Duodenal mucosa (tissue), 2 donors: Measurements from ENCODE around the gene ATP9A.

Experiments used
- H3K27ac ChIP-seq: one replicate; pipeline ENCODE4 v1.7.0; 2013; ENCODE audit warnings: low read depth, low read length
- H3K27me3 ChIP-seq, 2 donors: one replicate each; pipeline ENCODE4 v1.7.0; 2013; ENCODE audit warnings: low read length in 2 of 2, control low read depth in 1 of 2; ENCODE audit not compliant: insufficient read depth in 2 of 2, control insufficient read depth in 1 of 2
- H3K36me3 ChIP-seq, 2 donors: one replicate each; pipeline ENCODE4 v1.7.0; 2013; ENCODE audit warnings: low read length in 2 of 2, control low read depth in 1 of 2; ENCODE audit not compliant: insufficient read depth in 2 of 2, control insufficient read depth in 1 of 2
- H3K4me1 ChIP-seq, 2 donors: one replicate each; pipeline ENCODE4 v1.7.0; 2013; ENCODE audit warnings: low read length in 2 of 2, control low read depth in 1 of 2; ENCODE audit not compliant: insufficient read depth in 2 of 2, control insufficient read depth in 1 of 2
- H3K4me3 ChIP-seq, 2 donors: one replicate each; pipeline ENCODE4 v1.7.0; 2013; ENCODE audit warnings: low read length in 2 of 2, low read depth in 1 of 2
- H3K9ac ChIP-seq, 2 donors: one replicate each; pipeline ENCODE4 v1.7.0; 2013; ENCODE audit warnings: low read length in 2 of 2, low read depth in 1 of 2
- H3K9me3 ChIP-seq, 2 donors: one replicate each; pipeline ENCODE4 v1.7.0; 2013; ENCODE audit warnings: low read length in 2 of 2, control low read depth in 1 of 2; ENCODE audit not compliant: control insufficient read depth in 1 of 2

Gene ATP9A

DNA sequence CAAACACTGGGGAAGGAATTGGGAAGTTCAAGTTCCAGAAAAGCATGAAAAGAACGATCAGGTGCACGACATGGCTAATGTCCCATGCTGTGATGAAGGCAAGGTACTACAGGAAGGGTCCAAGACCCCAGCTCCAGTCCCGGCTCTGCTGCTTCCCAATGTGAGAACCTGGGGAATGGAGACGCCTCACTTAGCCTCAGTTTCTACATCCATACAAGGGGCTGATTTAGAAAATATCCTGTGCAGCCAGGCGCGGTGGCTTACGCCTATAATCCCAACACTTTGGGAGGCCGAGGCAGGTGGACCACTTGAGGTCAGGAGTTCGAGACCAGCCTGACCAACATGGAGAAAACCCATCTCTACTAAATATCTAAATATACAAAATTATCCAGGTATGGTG lies 144.9 kb downstream of the ATP9A start:
- H3K27ac ChIP-seq: no peak overlapping the region
- H3K9me3 ChIP-seq: no peaks in the 10 kb centered on the region
- H3K4me1 ChIP-seq: no peaks in the 10 kb centered on the region
- no peaks in the 10 kb centered on the region for H3K27me3 ChIP-seq
- no peak overlapping the region for H3K9ac ChIP-seq
- H3K4me3 ChIP-seq: no peak overlapping the region
- peaks cover 0 to 35% of the 10 kb centered on the region in 2 donors for H3K36me3 ChIP-seq

DNA sequence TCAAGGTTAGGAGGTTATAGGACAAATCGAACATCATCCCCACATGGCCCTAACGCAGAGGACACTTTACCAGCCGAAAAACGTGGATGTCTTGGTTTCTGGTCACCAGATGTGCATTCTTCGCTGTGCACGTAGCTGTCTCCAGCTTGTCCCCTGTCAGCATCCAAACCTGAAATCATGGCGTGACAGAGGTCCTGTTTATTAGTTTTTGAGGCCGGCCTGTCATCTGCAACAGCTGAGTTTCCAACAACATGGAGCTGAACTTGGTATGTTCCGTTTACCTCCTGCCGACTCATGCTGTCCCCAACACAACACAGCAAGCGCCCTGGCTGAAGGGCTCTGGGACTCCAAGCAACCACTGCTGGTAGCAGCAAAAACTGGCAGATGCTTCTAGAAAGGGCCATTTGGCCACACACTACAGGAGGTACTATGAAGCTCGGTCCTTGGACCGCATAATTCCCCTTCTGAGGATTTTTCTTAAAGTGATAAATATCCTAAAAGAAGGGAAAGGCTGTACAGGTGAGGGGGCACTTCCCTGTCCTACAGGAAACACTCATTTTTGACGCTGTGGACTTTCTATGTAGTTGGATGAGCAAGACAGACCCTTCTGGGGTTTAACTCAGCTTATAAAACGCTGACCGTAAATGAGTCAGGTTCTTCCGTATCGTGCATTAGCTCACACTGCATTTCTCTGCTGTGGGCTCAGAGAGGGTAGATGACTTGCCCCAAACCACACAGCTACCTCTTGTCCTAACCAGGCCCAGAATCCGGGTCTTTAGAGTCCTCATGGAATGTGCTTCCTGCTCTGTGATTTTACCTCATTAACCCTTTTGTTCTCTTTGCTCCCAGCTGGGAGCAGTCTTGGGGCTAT lies 146.0 kb downstream of the ATP9A start:
- no peak overlapping the region for H3K4me3 ChIP-seq
- peaks cover 0 to 38% of the 10 kb centered on the region in 2 donors for H3K36me3 ChIP-seq

DNA sequence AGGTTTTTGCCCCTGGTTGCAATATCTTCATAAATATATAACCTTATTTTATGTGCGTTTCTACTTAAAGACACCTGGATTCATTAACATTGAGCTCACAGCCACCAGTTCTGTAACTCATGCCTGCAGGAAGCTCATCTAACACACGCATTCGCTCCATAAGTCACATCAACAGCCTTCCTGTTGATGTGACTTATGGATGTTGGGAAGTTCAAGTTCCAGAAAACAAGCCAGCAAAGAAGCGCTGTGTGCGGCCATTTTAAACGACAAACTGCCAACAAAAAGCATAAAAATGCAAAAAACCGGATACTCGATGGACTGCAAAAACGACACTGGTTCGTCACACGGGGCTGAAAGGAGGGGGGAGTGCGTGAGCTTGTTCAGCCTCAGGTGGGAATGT lies 147.8 kb downstream of the ATP9A start:
- H3K4me3 ChIP-seq: no peak overlapping the region
- H3K36me3 ChIP-seq: peaks cover 0 to 38% of the 10 kb centered on the region in 2 donors
- H3K9me3 ChIP-seq: no peaks in the 10 kb centered on the region
- H3K9ac ChIP-seq: no peak overlapping the region
- H3K27ac ChIP-seq: no peak overlapping the region
- no peaks in the 10 kb centered on the region for H3K4me1 ChIP-seq
- no peaks in the 10 kb centered on the region for H3K27me3 ChIP-seq

More for the DNA sequence above, 146.0 kb downstream of the ATP9A start:
- no peaks in the 10 kb centered on the region for H3K9me3 ChIP-seq
- no peak overlapping the region for H3K27ac ChIP-seq
- no peak overlapping the region for H3K9ac ChIP-seq
- H3K4me1 ChIP-seq: no peaks in the 10 kb centered on the region
- no peaks in the 10 kb centered on the region for H3K27me3 ChIP-seq

DNA sequence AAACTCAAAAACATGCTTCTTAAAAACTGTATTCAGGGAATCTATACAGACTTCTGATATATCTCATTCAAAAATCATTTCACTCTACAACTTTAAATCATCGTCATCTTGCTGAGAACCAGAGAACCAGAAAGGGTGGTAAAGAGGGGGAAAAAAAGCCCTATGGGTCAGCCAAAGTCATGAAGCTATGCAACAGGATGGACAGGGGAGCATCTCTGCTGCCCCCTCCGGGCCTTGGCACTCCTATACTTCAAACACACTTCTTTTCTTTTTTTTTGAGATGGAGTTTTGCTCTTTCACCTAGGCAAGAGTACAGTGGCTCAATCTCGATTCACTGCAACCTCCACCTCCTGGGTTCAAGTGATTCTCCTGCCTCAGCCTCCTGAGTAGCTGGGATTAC lies 152.1 kb downstream of the ATP9A start:
- Histone ChIP-seq H3K27me3 (no peaks in the 10 kb centered on the region), H3K27ac (no peak overlapping the region), H3K4me3 (no peak overlapping the region), H3K9me3 (no peaks in the 10 kb centered on the region), H3K9ac (no peak overlapping the region), H3K4me1 (no peaks in the 10 kb centered on the region), H3K36me3 (peaks cover 7 to 38% of the 10 kb centered on the region in 2 donors)

DNA sequence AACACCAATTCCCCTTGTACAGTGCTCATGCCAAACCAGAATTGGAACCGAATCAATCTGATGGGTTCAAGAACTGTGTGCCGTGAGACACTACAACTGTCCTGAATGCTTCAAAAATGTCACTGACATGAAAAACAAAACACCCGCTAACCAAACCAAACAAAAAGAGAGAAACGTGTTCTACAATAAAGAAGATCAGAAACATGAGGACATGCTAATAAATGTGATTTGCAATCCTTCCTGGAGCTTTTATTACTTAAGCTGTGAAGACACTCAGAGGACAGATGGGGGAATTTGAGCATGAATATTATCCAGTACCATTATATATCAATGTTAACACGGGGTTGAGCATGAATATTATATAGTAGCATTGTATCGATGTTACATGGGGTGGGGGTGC lies 153.5 kb downstream of the ATP9A start:
- peaks cover 7 to 42% of the 10 kb centered on the region in 2 donors for H3K36me3 ChIP-seq

DNA sequence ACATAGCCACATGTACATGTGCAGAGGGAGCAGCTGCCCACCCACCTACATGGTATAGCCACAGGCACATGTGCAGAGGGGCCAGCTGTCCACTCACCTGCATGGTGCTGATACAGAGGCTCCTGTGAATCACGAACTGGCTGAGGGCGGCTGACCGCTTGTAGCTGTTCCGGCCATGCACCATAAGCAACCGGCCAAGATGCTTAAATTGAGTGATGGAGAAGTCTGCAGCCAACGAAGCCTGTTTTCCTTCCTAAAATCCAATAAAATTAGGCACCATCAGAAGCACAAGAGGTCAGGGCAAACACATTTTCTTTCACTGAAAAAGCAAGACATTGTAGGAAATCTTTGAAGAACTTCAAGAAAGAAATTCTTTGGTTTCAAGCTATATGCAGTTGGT lies 154.6 kb downstream of the ATP9A start:
- no peaks in the 10 kb centered on the region for H3K9me3 ChIP-seq
- no peak overlapping the region for H3K27ac ChIP-seq
- peaks cover 12 to 43% of the 10 kb centered on the region in 2 donors for H3K36me3 ChIP-seq
- no peaks in the 10 kb centered on the region for H3K27me3 ChIP-seq
- no peak overlapping the region for H3K4me3 ChIP-seq
- no peak overlapping the region for H3K9ac ChIP-seq
- no peaks in the 10 kb centered on the region for H3K4me1 ChIP-seq

More for the DNA sequence above, 153.5 kb downstream of the ATP9A start:
- Histone ChIP-seq H3K27me3 (no peaks in the 10 kb centered on the region), H3K27ac (no peak overlapping the region), H3K9ac (no peak overlapping the region), H3K4me1 (no peaks in the 10 kb centered on the region), H3K4me3 (no peak overlapping the region), H3K9me3 (no peaks in the 10 kb centered on the region)

DNA sequence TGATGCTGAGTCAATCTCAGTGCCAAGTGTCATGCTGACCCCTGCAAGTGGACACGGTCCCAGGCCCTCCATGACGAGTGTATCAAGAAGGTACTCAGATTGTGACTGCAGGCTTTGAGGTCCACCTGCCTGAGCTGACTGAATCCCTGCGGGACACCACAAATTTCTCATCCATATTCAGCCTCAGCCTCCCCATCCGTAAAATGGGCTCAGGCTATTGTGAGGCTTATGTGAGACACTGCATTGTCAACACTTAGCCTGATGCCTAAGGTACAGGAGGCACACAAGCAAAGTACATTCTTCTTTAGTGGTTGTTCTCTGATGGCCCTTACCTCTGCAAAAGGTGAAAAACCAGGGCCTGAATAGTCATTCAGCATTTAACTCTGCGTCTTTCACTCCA lies 155.3 kb downstream of the ATP9A start:
- H3K4me1 ChIP-seq: no peaks in the 10 kb centered on the region
- no peak overlapping the region for H3K9ac ChIP-seq
- H3K36me3 ChIP-seq: peaks cover 12 to 44% of the 10 kb centered on the region in 2 donors
- no peak overlapping the region for H3K27ac ChIP-seq
- no peaks in the 10 kb centered on the region for H3K27me3 ChIP-seq
- no peaks in the 10 kb centered on the region for H3K9me3 ChIP-seq
- H3K4me3 ChIP-seq: no peak overlapping the region

DNA sequence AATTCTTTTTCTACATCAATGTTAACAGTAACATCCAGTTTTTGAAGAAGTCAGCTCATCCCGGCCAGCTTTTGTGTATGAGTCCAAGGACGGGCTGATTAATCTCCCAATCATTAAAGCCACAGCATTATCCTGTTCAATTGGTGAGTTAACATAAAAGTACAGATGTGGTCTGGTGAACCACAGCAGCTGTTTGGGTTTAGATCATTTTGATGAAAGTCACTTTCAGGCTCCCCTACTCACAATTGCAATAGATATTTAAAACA lies 156.6 kb downstream of the ATP9A start:
- Histone ChIP-seq H3K9ac (no peak overlapping the region), H3K36me3 (peaks cover 17 to 41% of the 10 kb centered on the region in 2 donors), H3K27ac (no peak overlapping the region), H3K27me3 (no peaks in the 10 kb centered on the region), H3K4me1 (no peaks in the 10 kb centered on the region), H3K4me3 (no peak overlapping the region), H3K9me3 (no peaks in the 10 kb centered on the region)

DNA sequence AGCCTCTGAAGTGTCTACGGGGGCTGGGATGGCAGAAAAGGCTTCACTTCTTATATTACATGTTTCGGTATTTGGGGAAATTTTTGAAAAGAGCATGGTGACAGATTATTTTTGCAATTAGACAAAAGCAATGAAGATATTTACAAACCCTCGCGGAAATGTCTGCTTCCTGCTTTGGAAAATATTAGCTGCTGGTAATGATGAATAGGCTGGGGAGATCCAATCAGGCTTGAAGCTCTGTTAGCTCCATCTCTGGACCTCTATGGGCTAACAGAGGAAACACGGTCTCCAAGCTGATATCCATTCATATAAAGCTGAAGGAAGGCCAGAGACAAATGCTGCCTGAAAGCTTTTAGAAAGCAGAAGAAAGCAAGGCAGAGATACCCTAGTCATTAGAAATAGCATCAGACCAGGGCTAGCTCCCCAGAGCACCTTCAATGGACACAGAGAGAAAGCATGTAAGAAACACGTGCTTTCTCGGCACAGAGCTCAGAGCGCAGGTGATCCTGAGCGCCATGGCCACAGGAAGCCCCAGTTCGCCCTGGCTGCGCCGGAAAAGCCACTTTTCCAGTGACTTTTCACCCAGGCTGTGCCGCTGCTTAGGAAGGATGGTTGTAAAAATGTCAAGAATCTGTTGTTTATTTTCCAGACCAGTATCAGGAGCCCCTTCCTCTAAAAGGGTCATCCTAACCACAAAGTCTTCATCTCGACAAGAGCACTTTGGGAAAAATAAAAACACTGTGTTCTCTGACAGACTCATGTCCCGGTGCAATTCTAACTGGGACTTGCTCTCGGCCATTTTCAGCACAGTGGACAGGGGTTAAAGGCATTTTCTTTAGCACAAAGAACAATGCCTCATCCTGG lies 157.2 kb downstream of the ATP9A start:
- H3K36me3 ChIP-seq: peaks cover 17 to 41% of the 10 kb centered on the region in 2 donors
- H3K4me1 ChIP-seq: no peaks in the 10 kb centered on the region
- H3K4me3 ChIP-seq: no peak overlapping the region
- no peaks in the 10 kb centered on the region for H3K9me3 ChIP-seq
- no peak overlapping the region for H3K27ac ChIP-seq
- H3K9ac ChIP-seq: no peak overlapping the region
- no peaks in the 10 kb centered on the region for H3K27me3 ChIP-seq

DNA sequence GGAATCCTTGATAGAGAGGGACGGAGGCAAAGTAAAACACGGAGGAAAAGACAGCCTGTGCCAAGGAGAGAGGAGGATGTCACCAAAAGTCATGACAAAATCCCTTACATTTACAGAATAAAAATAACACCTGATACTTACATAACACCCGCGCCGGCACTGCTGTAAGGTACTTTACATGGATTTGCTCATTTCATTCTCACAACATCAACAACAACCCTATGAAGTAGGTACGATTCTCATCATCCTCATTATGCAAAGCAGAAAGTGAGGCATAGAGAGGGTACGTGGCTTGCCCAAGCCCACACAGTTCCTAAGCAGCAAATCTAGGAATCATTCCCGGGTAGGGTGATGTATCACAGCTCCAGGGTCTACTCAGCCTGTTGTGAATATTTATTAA lies 158.1 kb downstream of the ATP9A start:
- H3K36me3 ChIP-seq: peaks cover 17 to 41% of the 10 kb centered on the region in 2 donors
- H3K27me3 ChIP-seq: no peaks in the 10 kb centered on the region
- no peak overlapping the region for H3K27ac ChIP-seq

More for the DNA sequence above, 158.1 kb downstream of the ATP9A start:
- H3K9me3 ChIP-seq: no peaks in the 10 kb centered on the region
- no peaks in the 10 kb centered on the region for H3K4me1 ChIP-seq
- H3K4me3 ChIP-seq: no peak overlapping the region
- no peak overlapping the region for H3K9ac ChIP-seq
